ENCODE data around the gene STAP2. TPM values are rescaled to one million over a fixed set of nuclear protein-coding genes. Genes with fewer than 3 reads are reported as not detected.

The STAP2 gene
- polyA plus RNA-seq, 1 donor (not counting 4 experiments of a cell fraction or from before 2014, with no cell fraction given), result 60.0 TPM

GRCh38 chr19:4302243-4302640 lies 36.4 kb downstream of the STAP2 start, which contains the start of gene TMIGD2:
TMIGD2 (minus strand) TSS chr19:4302389; CDS start chr19:4302385, 4 bp downstream.
- no peak within 1 kb of the TSS for H3K27ac ChIP-seq (ENCODE audit: control insufficient read depth, insufficient read depth, low read length)
- H3K4me2 ChIP-seq (ENCODE audit: control insufficient read depth, extremely low read depth, insufficient read depth, low read depth, low read length), result no peak within 1 kb of the TSS
- DNase-seq (ENCODE audit: low read depth, low spot score) (no peak), FAIRE-seq (no peak)
- no peak for TF ChIP-seq EZH2 (IDR thresholded peaks at IDR 0.05; ENCODE audit: low read length)
- no peak for TF ChIP-seq CTCF (optimal IDR thresholded peaks at IDR 0.05 in 1 of 3, IDR thresholded peaks at IDR 0.05 in 1 of 3, conservative IDR thresholded peaks at IDR 0.05 in 1 of 3; ENCODE audit: extremely low read depth in 1 of 3, insufficient read depth in 2 of 3, low read length in 3 of 3)
- no peaks in the 10 kb centered on the region for H3K79me2 ChIP-seq (ENCODE audit: control insufficient read depth, insufficient read depth, low read length)
- H2AFZ ChIP-seq (ENCODE audit: control insufficient read depth, low read length), result no peak within 1 kb of the TSS
- no peaks in the 10 kb centered on the region for H3K36me3 ChIP-seq (ENCODE audit: control insufficient read depth in 2 of 2, extremely low read depth in 1 of 2, insufficient read depth in 2 of 2, low read length in 2 of 2)
- no peaks in the 10 kb centered on the region for H3K27me3 ChIP-seq (ENCODE audit: control insufficient read depth, extremely low read depth, insufficient read depth, low read length)
- no peaks in the 10 kb centered on the region for H3K9me3 ChIP-seq (ENCODE audit: control insufficient read depth, low read depth, low read length)
- dilution Hi-C loops (cut with MboI; ENCODE audit: extremely low pct_ligation_motif_present, low sequenced_read_pairs), result no loop called here
- H3K9ac ChIP-seq (ENCODE audit: control insufficient read depth, extremely low read depth, insufficient read depth, low read length), result no peak within 1 kb of the TSS
- no peaks in the 10 kb centered on the region for H3K4me1 ChIP-seq (ENCODE audit: control insufficient read depth, extremely low read depth, insufficient read depth, low read length)
- H3K4me3 ChIP-seq (ENCODE audit: control insufficient read depth in 2 of 3, extremely low read depth in 1 of 3, insufficient read depth in 2 of 3, low read depth in 1 of 3, low read length in 3 of 3), result no peak within 1 kb of the TSS
- no peaks in the 10 kb centered on the region for H3K9me1 ChIP-seq (ENCODE audit: control insufficient read depth, extremely low read depth, insufficient read depth, low read length)
- H4K20me1 ChIP-seq (ENCODE audit: control insufficient read depth, extremely low read depth, insufficient read depth, low read length), result no peaks in the 10 kb centered on the region

- Histone ChIP-seq H4K20me1 (ENCODE audit: control insufficient read depth, extremely low read depth, insufficient read depth, low read length) (no peaks in the 10 kb centered on the region), H3K27ac (ENCODE audit: control insufficient read depth, insufficient read depth, low read length) (no peak overlapping the region), H3K9me1 (ENCODE audit: control insufficient read depth, extremely low read depth, insufficient read depth, low read length) (no peaks in the 10 kb centered on the region), H3K27me3 (ENCODE audit: control insufficient read depth, extremely low read depth, insufficient read depth, low read length) (peaks cover under 1% of the 10 kb centered on the region), H3K36me3 (ENCODE audit: control insufficient read depth in 2 of 2, extremely low read depth in 1 of 2, insufficient read depth in 2 of 2, low read length in 2 of 2) (no peaks in the 10 kb centered on the region), H2AFZ (ENCODE audit: control insufficient read depth, low read length) (no peak overlapping the region), H3K4me3 (ENCODE audit: control insufficient read depth in 2 of 3, extremely low read depth in 1 of 3, insufficient read depth in 2 of 3, low read depth in 1 of 3, low read length in 3 of 3) (no peak overlapping the region), H3K79me2 (ENCODE audit: control insufficient read depth, insufficient read depth, low read length) (no peaks in the 10 kb centered on the region), H3K9ac (ENCODE audit: control insufficient read depth, extremely low read depth, insufficient read depth, low read length) (no peak overlapping the region), H3K9me3 (ENCODE audit: control insufficient read depth, low read depth, low read length) (no peaks in the 10 kb centered on the region), H3K4me2 (ENCODE audit: control insufficient read depth, extremely low read depth, insufficient read depth, low read depth, low read length) (no peak overlapping the region), H3K4me1 (ENCODE audit: control insufficient read depth, extremely low read depth, insufficient read depth, low read length) (no peaks in the 10 kb centered on the region)
- no peak for DNase-seq (ENCODE audit: low read depth, low spot score)
- no peak for TF ChIP-seq CTCF (optimal IDR thresholded peaks at IDR 0.05 in 1 of 3, IDR thresholded peaks at IDR 0.05 in 1 of 3, conservative IDR thresholded peaks at IDR 0.05 in 1 of 3; ENCODE audit: extremely low read depth in 1 of 3, insufficient read depth in 2 of 3, low read length in 3 of 3)
- no peak for TF ChIP-seq EZH2 (IDR thresholded peaks at IDR 0.05; ENCODE audit: low read length)
- dilution Hi-C loops (cut with MboI; ENCODE audit: extremely low pct_ligation_motif_present, low sequenced_read_pairs), result no loop called here
- no peak for FAIRE-seq
Measured at GRCh38 chr19:4301590-4302242, 36.9 kb downstream of the STAP2 start.
